ENCODE data around the gene ARHGEF28. TPM values are rescaled to one million over a fixed set of nuclear protein-coding genes. Genes with fewer than 3 reads are reported as not detected.

ARHGEF28 gene
- polyA plus RNA-seq, 2 donors, result 5.9 to 6.5 TPM

DNA sequence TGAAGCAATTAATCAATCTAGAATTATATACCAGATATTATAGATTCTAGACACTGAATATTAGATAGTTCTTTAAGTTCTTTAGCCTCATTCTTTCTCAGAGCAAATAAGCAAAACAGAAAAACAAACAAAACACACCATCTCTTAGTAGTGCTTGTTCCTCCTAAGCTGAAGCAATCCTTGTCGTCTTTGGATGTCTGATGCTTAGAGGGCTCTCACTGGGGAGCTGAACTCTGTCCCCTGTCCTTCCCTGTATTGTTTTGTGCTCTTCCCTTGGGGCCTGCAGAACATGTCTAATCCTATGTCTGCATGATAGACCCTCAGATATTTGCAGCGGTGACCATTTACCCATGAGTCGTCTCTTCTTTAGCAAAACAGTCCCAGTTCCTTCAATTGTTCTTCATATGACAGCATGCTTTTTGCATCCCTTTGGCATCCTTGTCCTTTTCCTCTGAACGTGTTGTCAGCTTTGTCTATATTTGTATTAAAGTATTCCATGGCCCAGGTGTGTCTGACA is 114.3 kb downstream of the ARHGEF28 start:
- Histone ChIP-seq H3K4me1 (ENCODE audit: control insufficient read depth in 2 of 2, insufficient read depth in 2 of 2, low read length in 1 of 2) (no peaks in the 10 kb centered on the region), H3K27me3 (ENCODE audit: control insufficient read depth in 1 of 2, insufficient read depth in 2 of 2, low read length in 2 of 2) (no peaks in the 10 kb centered on the region), H3K4me3 (ENCODE audit: low read depth in 1 of 2, low read length in 2 of 2) (no peak overlapping the region), H3K9me3 (ENCODE audit: control insufficient read depth in 2 of 2, insufficient read depth in 1 of 2, low read depth in 1 of 2, low read length in 1 of 2) (no peaks in the 10 kb centered on the region), H3K27ac (ENCODE audit: low read depth in 2 of 2, low read length in 1 of 2) (no peak overlapping the region), H3K36me3 (ENCODE audit: control insufficient read depth in 2 of 2, insufficient read depth in 2 of 2, low read length in 1 of 2) (no peaks in the 10 kb centered on the region)
- WGBS, 2 donors, result 58 to 59% methylated on average over 4 of the region's 4 CpGs

GRCh38 chr5:73743161-73743560 is 117.2 kb downstream of the ARHGEF28 start:
- no peak overlapping the region for H3K4me3 ChIP-seq (ENCODE audit: low read depth in 1 of 2, low read length in 2 of 2)
- H3K36me3 ChIP-seq (ENCODE audit: control insufficient read depth in 2 of 2, insufficient read depth in 2 of 2, low read length in 1 of 2), result no peaks in the 10 kb centered on the region
- no peak overlapping the region for H3K27ac ChIP-seq (ENCODE audit: low read depth in 2 of 2, low read length in 1 of 2)
- WGBS, 2 donors, result 68 to 77% methylated on average over 2 of the region's 2 CpGs
- H3K9me3 ChIP-seq (ENCODE audit: control insufficient read depth in 2 of 2, insufficient read depth in 1 of 2, low read depth in 1 of 2, low read length in 1 of 2), result no peaks in the 10 kb centered on the region
- H3K4me1 ChIP-seq (ENCODE audit: control insufficient read depth in 2 of 2, insufficient read depth in 2 of 2, low read length in 1 of 2), result no peaks in the 10 kb centered on the region
- no peaks in the 10 kb centered on the region for H3K27me3 ChIP-seq (ENCODE audit: control insufficient read depth in 1 of 2, insufficient read depth in 2 of 2, low read length in 2 of 2)

DNA sequence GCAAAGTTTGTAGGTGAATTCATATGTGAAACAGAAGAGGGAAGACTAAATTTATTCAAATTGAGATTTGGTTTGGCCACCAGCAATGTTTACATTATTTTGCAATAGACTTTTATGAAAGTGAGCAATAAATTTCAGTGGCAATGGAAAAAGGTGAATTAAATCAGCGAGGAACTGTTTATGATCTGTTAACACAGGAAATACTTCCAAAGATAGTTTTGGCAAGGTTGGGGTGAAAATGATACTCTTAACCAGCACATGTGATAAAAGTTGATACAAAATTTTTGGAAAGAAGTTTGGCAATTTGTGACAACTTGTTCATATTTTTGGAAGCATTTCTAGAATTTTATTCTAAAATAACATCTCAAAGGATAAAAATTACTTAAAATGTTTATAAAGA is 119.8 kb downstream of the ARHGEF28 start:
- Histone ChIP-seq H3K9me3 (ENCODE audit: control insufficient read depth in 2 of 2, insufficient read depth in 1 of 2, low read depth in 1 of 2, low read length in 1 of 2) (no peaks in the 10 kb centered on the region), H3K27me3 (ENCODE audit: control insufficient read depth in 1 of 2, insufficient read depth in 2 of 2, low read length in 2 of 2) (no peaks in the 10 kb centered on the region), H3K36me3 (ENCODE audit: control insufficient read depth in 2 of 2, insufficient read depth in 2 of 2, low read length in 1 of 2) (no peaks in the 10 kb centered on the region), H3K4me1 (ENCODE audit: control insufficient read depth in 2 of 2, insufficient read depth in 2 of 2, low read length in 1 of 2) (no peaks in the 10 kb centered on the region), H3K27ac (ENCODE audit: low read depth in 2 of 2, low read length in 1 of 2) (no peak overlapping the region), H3K4me3 (ENCODE audit: low read depth in 1 of 2, low read length in 2 of 2) (no peak overlapping the region)
- WGBS, 2 donors, result 38 to 51% methylated on average over 1 of the region's 1 CpG

GRCh38 chr5:73746608-73747007 is 120.6 kb downstream of the ARHGEF28 start:
- no peaks in the 10 kb centered on the region for H3K36me3 ChIP-seq (ENCODE audit: control insufficient read depth in 2 of 2, insufficient read depth in 2 of 2, low read length in 1 of 2)
- H3K9me3 ChIP-seq (ENCODE audit: control insufficient read depth in 2 of 2, insufficient read depth in 1 of 2, low read depth in 1 of 2, low read length in 1 of 2), result no peaks in the 10 kb centered on the region
- no peak overlapping the region for H3K4me3 ChIP-seq (ENCODE audit: low read depth in 1 of 2, low read length in 2 of 2)
- no peaks in the 10 kb centered on the region for H3K27me3 ChIP-seq (ENCODE audit: control insufficient read depth in 1 of 2, insufficient read depth in 2 of 2, low read length in 2 of 2)
- no peak overlapping the region for H3K27ac ChIP-seq (ENCODE audit: low read depth in 2 of 2, low read length in 1 of 2)
- no peaks in the 10 kb centered on the region for H3K4me1 ChIP-seq (ENCODE audit: control insufficient read depth in 2 of 2, insufficient read depth in 2 of 2, low read length in 1 of 2)
- 67 to 74% methylated on average over 2 of the region's 2 CpGs for WGBS, 2 donors

DNA sequence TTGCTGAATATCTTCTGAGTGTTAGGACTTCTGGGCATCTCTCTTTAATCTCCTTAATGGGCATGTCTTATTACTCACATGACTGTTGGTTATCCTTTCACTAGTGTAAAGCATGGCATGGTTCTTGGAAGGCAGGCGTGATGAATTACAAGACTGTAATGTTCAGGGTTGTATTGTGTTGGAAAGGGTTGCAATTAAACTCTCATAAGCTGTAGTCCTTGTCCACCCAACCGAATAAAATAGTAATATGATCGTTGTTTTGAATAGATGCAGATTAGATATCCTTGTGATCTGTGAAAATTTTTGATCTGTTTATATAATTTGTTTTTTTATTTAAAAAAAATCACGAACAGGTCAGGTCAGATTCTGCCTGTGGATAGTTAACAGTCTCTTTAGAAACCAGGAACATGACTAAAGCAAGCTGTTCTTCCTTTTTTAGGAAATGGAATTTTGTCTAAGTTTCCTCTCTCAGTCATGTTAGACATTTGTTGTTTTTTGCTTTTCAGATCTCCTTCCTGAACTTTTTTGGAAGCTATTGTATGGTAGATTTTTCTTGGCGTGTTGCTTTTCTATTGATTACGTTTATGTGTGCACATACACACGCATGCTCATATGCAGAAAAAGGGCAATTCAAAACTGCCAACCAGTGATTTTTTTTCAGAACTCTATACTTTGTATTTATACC is 121.8 kb downstream of the ARHGEF28 start:
- peaks cover 0 to 2% of the 10 kb centered on the region in 2 donors for H3K36me3 ChIP-seq (ENCODE audit: control insufficient read depth in 2 of 2, insufficient read depth in 2 of 2, low read length in 1 of 2)

GRCh38 chr5:73748510-73749400 is 122.8 kb downstream of the ARHGEF28 start:
- Histone ChIP-seq H3K27me3 (ENCODE audit: control insufficient read depth in 1 of 2, insufficient read depth in 2 of 2, low read length in 2 of 2) (no peaks in the 10 kb centered on the region), H3K4me1 (ENCODE audit: control insufficient read depth in 2 of 2, insufficient read depth in 2 of 2, low read length in 1 of 2) (no peaks in the 10 kb centered on the region), H3K4me3 (ENCODE audit: low read depth in 1 of 2, low read length in 2 of 2) (no peak overlapping the region), H3K27ac (ENCODE audit: low read depth in 2 of 2, low read length in 1 of 2) (peak overlapping the region; percentile 28 to 34), H3K36me3 (ENCODE audit: control insufficient read depth in 2 of 2, insufficient read depth in 2 of 2, low read length in 1 of 2) (peaks cover 0 to 8% of the 10 kb centered on the region in 2 donors), H3K9me3 (ENCODE audit: control insufficient read depth in 2 of 2, insufficient read depth in 1 of 2, low read depth in 1 of 2, low read length in 1 of 2) (no peaks in the 10 kb centered on the region)
- 56 to 60% methylated on average over 11 of the region's 11 CpGs for WGBS, 2 donors

More for the DNA sequence above, 121.8 kb downstream of the ARHGEF28 start:
- Histone ChIP-seq H3K27ac (ENCODE audit: low read depth in 2 of 2, low read length in 1 of 2) (no peak overlapping the region), H3K4me3 (ENCODE audit: low read depth in 1 of 2, low read length in 2 of 2) (no peak overlapping the region), H3K9me3 (ENCODE audit: control insufficient read depth in 2 of 2, insufficient read depth in 1 of 2, low read depth in 1 of 2, low read length in 1 of 2) (no peaks in the 10 kb centered on the region), H3K4me1 (ENCODE audit: control insufficient read depth in 2 of 2, insufficient read depth in 2 of 2, low read length in 1 of 2) (no peaks in the 10 kb centered on the region), H3K27me3 (ENCODE audit: control insufficient read depth in 1 of 2, insufficient read depth in 2 of 2, low read length in 2 of 2) (no peaks in the 10 kb centered on the region)
- WGBS, 2 donors, result 57 to 61% methylated on average over 7 of the region's 7 CpGs

- peak overlapping the region in 1 of 2 donors; percentile 28 for H3K27ac ChIP-seq (ENCODE audit: low read depth in 2 of 2, low read length in 1 of 2)
- H3K9me3 ChIP-seq (ENCODE audit: control insufficient read depth in 2 of 2, insufficient read depth in 1 of 2, low read depth in 1 of 2, low read length in 1 of 2), result no peaks in the 10 kb centered on the region
- no peak overlapping the region for H3K4me3 ChIP-seq (ENCODE audit: low read depth in 1 of 2, low read length in 2 of 2)
- H3K27me3 ChIP-seq (ENCODE audit: control insufficient read depth in 1 of 2, insufficient read depth in 2 of 2, low read length in 2 of 2), result no peaks in the 10 kb centered on the region
- WGBS, 2 donors, result 73 to 81% methylated on average over 11 of the region's 11 CpGs
- H3K36me3 ChIP-seq (ENCODE audit: control insufficient read depth in 2 of 2, insufficient read depth in 2 of 2, low read length in 1 of 2), result peaks cover 0 to 8% of the 10 kb centered on the region in 2 donors
- no peaks in the 10 kb centered on the region for H3K4me1 ChIP-seq (ENCODE audit: control insufficient read depth in 2 of 2, insufficient read depth in 2 of 2, low read length in 1 of 2)
These were observed 123.7 kb downstream of the ARHGEF28 start for GRCh38 chr5:73749485-73750270.

DNA sequence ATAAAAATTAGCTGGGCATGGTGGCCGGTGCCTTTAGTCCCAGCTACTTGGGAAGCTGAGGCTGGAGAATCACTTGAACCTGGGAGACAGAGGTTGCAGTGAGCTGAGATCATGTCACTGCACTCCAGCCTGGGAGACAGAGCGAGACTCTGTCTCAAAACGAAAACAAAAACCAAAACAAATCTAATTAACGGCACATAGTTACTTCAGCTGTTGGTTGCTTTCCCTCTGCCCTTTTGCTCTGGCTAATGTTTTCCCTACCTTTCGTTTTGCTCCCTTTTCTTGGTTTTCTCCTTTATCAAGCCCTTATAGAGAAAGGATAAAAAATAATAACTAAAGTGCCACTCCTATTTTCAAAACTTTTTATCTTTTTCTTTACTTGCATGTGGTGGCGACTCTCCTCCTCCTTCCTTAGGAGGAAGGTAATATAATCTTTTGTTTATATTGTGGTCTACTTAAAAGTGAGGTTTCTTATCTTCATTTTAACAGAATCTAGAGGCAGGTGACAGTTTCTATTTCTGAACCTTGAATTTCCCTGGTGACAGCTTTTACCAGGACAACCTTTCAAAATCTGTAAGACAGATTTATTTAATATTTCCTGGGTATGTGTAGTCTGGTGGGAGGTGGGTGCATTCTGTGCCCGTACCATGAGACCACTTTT is 125.4 kb downstream of the ARHGEF28 start:
- Histone ChIP-seq H3K27ac (ENCODE audit: low read depth in 2 of 2, low read length in 1 of 2) (no peak overlapping the region), H3K36me3 (ENCODE audit: control insufficient read depth in 2 of 2, insufficient read depth in 2 of 2, low read length in 1 of 2) (peaks cover 0 to 8% of the 10 kb centered on the region in 2 donors), H3K4me3 (ENCODE audit: low read depth in 1 of 2, low read length in 2 of 2) (no peak overlapping the region), H3K27me3 (ENCODE audit: control insufficient read depth in 1 of 2, insufficient read depth in 2 of 2, low read length in 2 of 2) (no peaks in the 10 kb centered on the region), H3K9me3 (ENCODE audit: control insufficient read depth in 2 of 2, insufficient read depth in 1 of 2, low read depth in 1 of 2, low read length in 1 of 2) (no peaks in the 10 kb centered on the region), H3K4me1 (ENCODE audit: control insufficient read depth in 2 of 2, insufficient read depth in 2 of 2, low read length in 1 of 2) (no peaks in the 10 kb centered on the region)
- 67 to 82% methylated on average over 7 of the region's 7 CpGs for WGBS, 2 donors

GRCh38 chr5:73754254-73754653 is 128.3 kb downstream of the ARHGEF28 start:
- Histone ChIP-seq H3K27me3 (ENCODE audit: control insufficient read depth in 1 of 2, insufficient read depth in 2 of 2, low read length in 2 of 2) (no peaks in the 10 kb centered on the region), H3K4me1 (ENCODE audit: control insufficient read depth in 2 of 2, insufficient read depth in 2 of 2, low read length in 1 of 2) (no peaks in the 10 kb centered on the region), H3K4me3 (ENCODE audit: low read depth in 1 of 2, low read length in 2 of 2) (no peak overlapping the region), H3K27ac (ENCODE audit: low read depth in 2 of 2, low read length in 1 of 2) (no peak overlapping the region), H3K9me3 (ENCODE audit: control insufficient read depth in 2 of 2, insufficient read depth in 1 of 2, low read depth in 1 of 2, low read length in 1 of 2) (no peaks in the 10 kb centered on the region), H3K36me3 (ENCODE audit: control insufficient read depth in 2 of 2, insufficient read depth in 2 of 2, low read length in 1 of 2) (peaks cover 0 to 8% of the 10 kb centered on the region in 2 donors)
- 87 to 89% methylated on average over 4 of the region's 4 CpGs for WGBS, 2 donors
